ENCODE results near the gene PHOX2A.
"Not testable (repeated sequence)": the region's sequence is repeated elsewhere in the genome, so short reads cannot be mapped to it uniquely, and the experiment has no call there.

PHOX2A gene

GRCh38 chr11:72209101-72209500 lies 34.9 kb downstream of the PHOX2A start:
- no peak overlapping the region for H3K4me3 ChIP-seq (ENCODE audit: low read depth, low read length)
- POLR2A ChIA-PET: interaction anchor here (1.1 kb wide), 1 partner anchor 14 kb away, joined by 3 read pairs; no protein-coding TSS in a partner anchor
- H3K4me1 ChIP-seq (ENCODE audit: control insufficient read depth, insufficient read depth, low read length): no peaks in the 10 kb centered on the region
- H3K9me3 ChIP-seq (ENCODE audit: control insufficient read depth, insufficient read depth, low read depth, low read length): no peaks in the 10 kb centered on the region
- TF ChIP-seq ZNF433 (tag by site-specific recombination; IDR thresholded peaks at IDR 0.05; ENCODE audit: low read depth): no peak
- no peak for TF ChIP-seq KLF10 (tag by site-specific recombination; IDR thresholded peaks at IDR 0.05)
- no peak for TF ChIP-seq ZNF10 (tag by site-specific recombination; IDR thresholded peaks at IDR 0.05)
- no peak for TF ChIP-seq ZNF48 (tag by site-specific recombination; IDR thresholded peaks at IDR 0.05)
- no peak for TF ChIP-seq GLI2 (tag by site-specific recombination; IDR thresholded peaks at IDR 0.05; ENCODE audit: borderline replicate concordance, low read depth)
- TF ChIP-seq KLF7 (tag by site-specific recombination; IDR thresholded peaks at IDR 0.05; ENCODE audit: borderline replicate concordance): no peak
- no peak for TF ChIP-seq MZF1 (tag by site-specific recombination; IDR thresholded peaks at IDR 0.05; ENCODE audit: borderline replicate concordance)
- TF ChIP-seq ZNF558 (tag by site-specific recombination; IDR thresholded peaks at IDR 0.05): no peak
- TF ChIP-seq ZNF114 (tag by site-specific recombination; IDR thresholded peaks at IDR 0.05): no peak
- TF ChIP-seq TSHZ1 (tag by site-specific recombination; IDR thresholded peaks at IDR 0.05; ENCODE audit: borderline replicate concordance): no peak
- no peak for TF ChIP-seq ZNF335 (tag by site-specific recombination; conservative IDR thresholded peaks at IDR 0.05)
- TF ChIP-seq ATF2 (tag by site-specific recombination; IDR thresholded peaks at IDR 0.05; ENCODE audit: low read depth): no peak
- TF ChIP-seq ZNF341 (tag by site-specific recombination; IDR thresholded peaks at IDR 0.05; ENCODE audit: low read depth): no peak
- CTCF ChIA-PET: interaction anchor here (0.5 kb wide), 1 partner anchor 13 kb away, joined by 4 read pairs; no protein-coding TSS in a partner anchor
- no peak overlapping the region for H3K27ac ChIP-seq (ENCODE audit: extremely low read depth, low read depth, low read length)
- H3K36me3 ChIP-seq (ENCODE audit: control insufficient read depth in 2 of 2, insufficient read depth in 1 of 2, low read length in 2 of 2): no peaks in the 10 kb centered on the region

- Histone ChIP-seq H3K9me3 (ENCODE audit: control insufficient read depth, insufficient read depth, low read depth, low read length) (no peaks in the 10 kb centered on the region), H3K36me3 (ENCODE audit: control insufficient read depth in 2 of 2, insufficient read depth in 1 of 2, low read length in 2 of 2) (no peaks in the 10 kb centered on the region), H3K4me1 (ENCODE audit: control insufficient read depth, insufficient read depth, low read length) (no peaks in the 10 kb centered on the region), H3K27ac (ENCODE audit: extremely low read depth, low read depth, low read length) (no peak overlapping the region), H3K4me3 (ENCODE audit: low read depth, low read length) (no peak overlapping the region)
- TF ChIP-seq ZNF510 (tag by site-specific recombination; IDR thresholded peaks at IDR 0.05; ENCODE audit: insufficient replicate concordance) (no peak), ZNF544 (tag by site-specific recombination; IDR thresholded peaks at IDR 0.05) (no peak), EGR2 (tag by site-specific recombination; IDR thresholded peaks at IDR 0.05; ENCODE audit: low read depth) (no peak), ZBTB21 (tag by site-specific recombination; IDR thresholded peaks at IDR 0.05) (no peak), ZSCAN30 (tag by site-specific recombination; IDR thresholded peaks at IDR 0.05) (no peak), TRIM28 (IDR thresholded peaks at IDR 0.05; ENCODE audit: borderline replicate concordance, low read length) (no peak)
- ChIA-PET CTCF (interaction anchor here (1.3 kb wide), 1 partner anchor 206 kb away, joined by 6 read pairs; no protein-coding TSS in a partner anchor), POLR2A (interaction anchor here (1.1 kb wide), 1 partner anchor 15 kb away, joined by 3 read pairs; no protein-coding TSS in a partner anchor)
Observed at GRCh38 chr11:72208281-72208680, 35.7 kb downstream of the PHOX2A start.

GRCh38 chr11:72206794-72207193 lies 37.2 kb downstream of the PHOX2A start:
- POLR2A ChIA-PET; H3K9me3 ChIP-seq (ENCODE audit: control insufficient read depth, insufficient read depth, low read depth, low read length); H3K27ac ChIP-seq (ENCODE audit: extremely low read depth, low read depth, low read length); H3K4me3 ChIP-seq (ENCODE audit: low read depth, low read length); H3K4me1 ChIP-seq (ENCODE audit: control insufficient read depth, insufficient read depth, low read length); H3K36me3 ChIP-seq (ENCODE audit: control insufficient read depth in 2 of 2, insufficient read depth in 1 of 2, low read length in 2 of 2): not testable (repeated sequence)
- CTCF ChIA-PET: interaction anchor here (0.7 to 1.3 kb wide), 2 partner anchors 25 to 27 kb away, joined by 3 read pairs; no protein-coding TSS in a partner anchor

Data from HEK293 (cell line).